NCI-H510A treated with DMSO at 0.1 percent for 48 hours (cell line): ENCODE data around the gene ANKRD40.
A peak's percentile ranks its signal among the peaks of the same experiment; 100 is the strongest.
"Not testable (repeated sequence)": the region's sequence is repeated elsewhere in the genome, so short reads cannot be mapped to it uniquely, and the experiment has no call there.

Source experiments
- DNase-seq: peaks from one replicate; lab custom pipeline; 2025; lab: John Stamatoyannopoulos, UW

The ANKRD40 gene

GRCh38 chr17:50707289-50708049, at the start of gene ANKRD40:
ANKRD40 (minus strand) TSS chr17:50707914; CDS start chr17:50707654, 260 bp downstream.
- DNase-seq: peak; percentile 90

- no peak for DNase-seq
These were observed 46.8 kb upstream of the ANKRD40 start for GRCh38 chr17:50754521-50754920.

DNA sequence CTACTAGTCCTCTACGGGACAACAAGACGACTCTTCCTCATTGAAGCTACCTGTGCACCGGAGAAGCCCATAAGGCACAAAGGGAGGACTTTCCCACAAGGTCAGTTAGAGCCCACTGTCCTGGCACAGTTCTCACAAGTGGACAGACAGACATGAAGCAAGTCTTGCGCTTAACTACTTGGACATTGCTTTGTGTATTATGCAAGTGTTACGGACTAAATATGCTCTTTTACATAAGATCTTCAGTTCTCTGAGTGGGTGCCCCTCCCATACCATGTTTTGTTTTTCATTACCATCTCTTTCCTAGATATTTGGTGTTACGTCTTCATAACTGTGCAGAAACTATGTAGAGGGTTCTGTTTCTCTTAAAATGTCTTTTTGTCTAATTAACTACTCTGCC, 41.5 kb upstream of the ANKRD40 start:
- no peak for DNase-seq

DNA sequence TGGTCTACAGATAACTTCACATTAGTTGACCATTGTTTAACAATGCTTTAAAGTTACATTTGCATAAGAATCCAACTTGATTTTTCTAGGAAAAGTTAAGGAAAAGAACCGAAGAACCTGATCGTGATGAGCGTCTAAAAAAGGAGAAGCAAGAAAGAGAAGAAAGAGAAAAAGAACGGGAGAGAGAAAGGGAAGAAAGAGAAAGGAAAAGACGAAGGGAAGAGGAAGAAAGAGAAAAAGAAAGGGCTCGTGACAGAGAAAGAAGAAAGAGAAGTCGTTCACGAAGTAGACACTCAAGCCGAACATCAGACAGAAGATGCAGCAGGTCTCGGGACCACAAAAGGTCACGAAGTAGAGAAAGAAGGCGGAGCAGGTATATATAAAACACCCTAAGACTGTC, 37.9 kb upstream of the ANKRD40 start:
- DNase-seq: no peak

DNA sequence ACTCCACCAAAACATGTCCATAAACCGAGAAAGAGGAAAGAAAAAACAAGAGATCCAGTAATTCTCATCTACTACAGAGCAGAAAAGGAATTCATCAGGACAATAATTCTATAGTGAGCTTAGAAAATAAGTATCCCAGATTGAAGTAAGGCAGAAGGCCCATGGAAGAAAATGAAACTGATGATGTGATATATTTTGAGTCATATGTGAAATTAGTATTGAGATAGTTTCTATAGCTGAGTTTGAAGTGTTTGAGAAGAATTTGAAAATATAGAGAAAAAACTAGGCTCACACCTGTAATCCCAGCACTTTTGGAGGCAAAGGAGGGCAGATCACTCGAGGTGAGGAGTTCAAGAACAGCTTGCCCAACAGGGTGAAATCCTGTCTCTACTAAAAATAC, 31.4 kb upstream of the ANKRD40 start:
- no peak for DNase-seq

DNA sequence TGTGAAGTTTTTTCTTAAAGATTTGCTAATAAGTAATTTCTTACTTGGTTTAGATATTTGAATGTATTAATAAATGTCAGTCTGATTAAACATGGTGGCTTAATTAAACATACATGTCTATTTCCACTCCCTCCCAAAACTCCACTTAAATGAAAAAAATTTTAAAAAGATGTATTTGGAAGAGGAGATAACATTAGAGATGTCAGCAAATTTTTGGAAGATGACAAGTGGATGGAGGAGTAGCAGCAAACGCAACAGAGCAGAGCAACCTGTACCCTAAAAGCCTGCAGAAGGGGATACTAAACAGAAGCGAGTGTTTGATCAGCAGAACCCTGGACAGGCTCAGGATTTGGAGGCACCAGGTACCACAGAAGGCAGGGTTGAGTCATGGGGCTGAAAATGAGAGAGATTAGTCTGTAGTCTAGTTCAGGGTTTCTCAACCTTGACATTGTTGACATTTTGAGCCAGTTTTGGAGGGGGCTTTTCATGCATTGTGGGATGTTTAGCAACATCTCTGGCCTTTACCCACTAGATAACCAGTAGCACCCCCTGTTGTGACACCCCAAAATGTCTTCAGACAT, 29.5 kb upstream of the ANKRD40 start:
- no peak for DNase-seq

DNA sequence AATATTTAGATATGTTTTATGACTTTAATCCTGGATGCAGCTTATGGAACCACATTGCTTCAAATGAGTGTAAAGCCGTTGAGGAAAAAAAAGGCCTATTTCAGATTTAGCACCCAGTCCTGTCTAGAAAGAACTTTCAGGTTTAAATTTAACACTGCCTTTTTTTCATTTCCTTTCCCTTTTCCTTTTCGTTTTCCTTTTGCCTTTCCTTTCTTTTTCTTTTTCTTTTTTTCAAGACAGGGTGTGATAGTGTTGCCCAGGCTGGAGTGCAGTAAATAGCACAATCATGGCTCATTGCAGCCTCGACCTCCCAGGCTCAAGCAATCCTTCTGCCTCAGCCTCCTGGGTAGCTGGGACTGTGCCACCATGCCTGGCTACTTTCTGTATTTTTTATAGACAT, 27.6 kb upstream of the ANKRD40 start:
- DNase-seq: no peak

- DNase-seq: no peak
These were observed 24.1 kb upstream of the ANKRD40 start for GRCh38 chr17:50731575-50732460.

- DNase-seq: no peak
These were observed 21.4 kb upstream of the ANKRD40 start for GRCh38 chr17:50728881-50729765.

- DNase-seq: no peak
These were observed 20.4 kb upstream of the ANKRD40 start for GRCh38 chr17:50728112-50728429.

GRCh38 chr17:50725769-50726655, 18.3 kb upstream of the ANKRD40 start:
- no peak for DNase-seq

DNA sequence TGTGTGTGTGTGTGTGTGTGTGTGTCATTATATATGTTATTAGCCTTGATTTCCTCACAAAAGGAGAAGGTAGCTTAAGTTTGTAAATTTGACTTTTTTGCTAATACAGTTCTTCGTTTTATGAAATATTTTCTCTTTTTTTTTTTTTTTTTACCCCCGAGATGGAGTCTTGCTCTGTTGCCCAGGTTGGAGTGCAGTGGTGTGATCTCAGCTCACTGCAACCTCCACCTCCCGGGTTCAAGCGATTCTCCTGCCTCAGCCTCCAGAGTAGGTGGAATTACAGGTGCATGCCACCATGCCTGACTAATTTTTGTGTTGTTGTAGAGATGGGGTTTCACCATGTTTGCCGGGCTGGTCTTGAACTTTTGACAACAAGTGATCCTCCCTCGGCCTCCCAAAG, 16.9 kb upstream of the ANKRD40 start:
- DNase-seq: not testable (repeated sequence)

- no peak for DNase-seq
These were observed 15.0 kb upstream of the ANKRD40 start for GRCh38 chr17:50722746-50723145.

GRCh38 chr17:50721194-50722010, 13.7 kb upstream of the ANKRD40 start:
- DNase-seq: no peak

DNA sequence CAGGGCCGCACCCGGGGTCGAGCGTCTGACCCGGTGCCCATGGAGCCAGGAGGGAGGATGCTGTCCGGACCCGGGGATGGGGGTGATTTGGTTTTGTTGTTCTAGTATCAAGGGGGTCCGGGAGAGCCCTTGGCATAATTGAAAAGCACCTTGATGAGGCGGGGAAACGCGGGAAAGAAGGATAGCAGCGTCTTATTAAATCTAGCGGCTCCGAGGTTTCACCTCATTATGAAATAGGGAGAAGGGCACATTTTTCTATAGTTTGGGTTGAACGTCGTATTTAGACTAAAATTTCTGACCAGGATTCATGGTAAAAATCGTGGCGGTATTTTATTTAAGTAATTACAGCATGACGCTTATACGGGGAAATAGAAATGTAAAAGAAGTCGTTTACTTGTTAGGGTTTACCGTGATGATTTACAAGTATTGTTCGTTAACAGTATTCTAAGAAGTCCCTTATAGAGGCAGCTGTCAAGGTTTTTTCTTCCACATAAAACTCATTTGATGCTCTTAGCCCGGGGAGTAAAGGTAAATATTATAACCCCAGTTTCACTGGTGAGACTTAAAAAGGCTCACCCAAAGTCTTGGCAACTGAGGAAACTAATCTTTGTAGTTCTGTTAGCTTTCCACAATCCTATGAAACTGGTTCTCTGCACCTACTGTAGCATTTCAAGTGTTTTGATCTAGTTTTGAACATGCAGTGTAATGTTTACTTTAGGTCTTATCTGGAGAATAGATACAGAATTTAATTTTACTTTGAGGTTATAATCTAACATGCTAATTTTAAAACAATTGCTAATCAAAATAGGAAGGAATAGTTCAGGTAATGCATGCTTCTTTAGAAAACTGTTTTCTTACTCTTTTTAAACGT, 12.4 kb upstream of the ANKRD40 start:
- peak; percentile 31 for DNase-seq

GRCh38 chr17:50719144-50719923, 11.6 kb upstream of the ANKRD40 start, which contains the start of gene LUC7L3:
LUC7L3 (plus strand) TSS chr17:50719603; CDS start chr17:50719733, 130 bp downstream.
- peak; percentile 97 for DNase-seq

- no peak for DNase-seq
These were observed 7.8 kb upstream of the ANKRD40 start for GRCh38 chr17:50715471-50715870.

GRCh38 chr17:50712641-50713040, 4.9 kb upstream of the ANKRD40 start:
- DNase-seq: no peak
